ENCODE data around the gene ARSH. TPM values are rescaled to one million over a fixed set of nuclear protein-coding genes. Genes with fewer than 3 reads are reported as not detected.

ARSH gene
- total RNA-seq, 2 donors from 2014 or later, result not detected

- peaks cover 4% of the 10 kb centered on the region for H3K9me3 Mint-ChIP-seq
- no peaks in the 10 kb centered on the region for H3K4me1 Mint-ChIP-seq (ENCODE audit: low read depth in 2 of 2)
- peaks cover 10 to 14% of the 10 kb centered on the region in 2 donors for H3K27me3 Mint-ChIP-seq
- ATAC-seq, result no peak
- no peak for DNase-seq (ENCODE audit: low spot score)
- H3K36me3 Mint-ChIP-seq, result no peaks in the 10 kb centered on the region
- H3K27ac Mint-ChIP-seq, result no peak overlapping the region
- no peak overlapping the region for H3K4me3 Mint-ChIP-seq
Observed at GRCh38 chrX:3066555-3066954, 60.2 kb downstream of the ARSH start.

- ATAC-seq (no peak), DNase-seq (ENCODE audit: low spot score) (no peak)
- H3K36me3 Mint-ChIP-seq, result no peaks in the 10 kb centered on the region
- no peak overlapping the region for H3K4me3 Mint-ChIP-seq
- no peaks in the 10 kb centered on the region for H3K9me3 Mint-ChIP-seq
- H3K27me3 Mint-ChIP-seq, result peaks cover 16 to 19% of the 10 kb centered on the region in 2 donors
- H3K27ac Mint-ChIP-seq, result no peak overlapping the region
- no peaks in the 10 kb centered on the region for H3K4me1 Mint-ChIP-seq (ENCODE audit: low read depth in 2 of 2)
Observed at GRCh38 chrX:3075959-3076358, 69.6 kb downstream of the ARSH start.

GRCh38 chrX:3076416-3076991 is 70.2 kb downstream of the ARSH start:
- ATAC-seq (no peak), DNase-seq (ENCODE audit: low spot score) (no peak)
- no peaks in the 10 kb centered on the region for H3K4me1 Mint-ChIP-seq (ENCODE audit: low read depth in 2 of 2)
- H3K4me3 Mint-ChIP-seq, result no peak overlapping the region
- H3K27me3 Mint-ChIP-seq, result peaks cover 16 to 19% of the 10 kb centered on the region in 2 donors
- H3K36me3 Mint-ChIP-seq, result no peaks in the 10 kb centered on the region
- no peak overlapping the region for H3K27ac Mint-ChIP-seq
- no peaks in the 10 kb centered on the region for H3K9me3 Mint-ChIP-seq

Other genes with a start within 250 kb of the ARSH start
- gene GYG2, start 177.6 kb upstream of the ARSH start, total RNA-seq, result not detected
- 10 to 100 TPM in 1 of 2 donors, 1 to 10 TPM in 1; 4.0 to 17.0 TPM for gene ARSD, start 77.2 kb upstream of the ARSH start, total RNA-seq
- gene ARSF, start 34.9 kb downstream of the ARSH start, total RNA-seq, result not detected